TTC549 (cell line): ENCODE data around the gene CTNNBIP1.

ENCODE experiments used
- FAIRE-seq: peaks from 2 replicates; lab custom pipeline; 2012; peaks lifted over from hg19 to GRCh38; lab: Jason Lieb, UNC

The CTNNBIP1 gene

GRCh38 chr1:9875636-9876000 lies 34.5 kb downstream of the CTNNBIP1 start:
- FAIRE-seq, result no peak

DNA sequence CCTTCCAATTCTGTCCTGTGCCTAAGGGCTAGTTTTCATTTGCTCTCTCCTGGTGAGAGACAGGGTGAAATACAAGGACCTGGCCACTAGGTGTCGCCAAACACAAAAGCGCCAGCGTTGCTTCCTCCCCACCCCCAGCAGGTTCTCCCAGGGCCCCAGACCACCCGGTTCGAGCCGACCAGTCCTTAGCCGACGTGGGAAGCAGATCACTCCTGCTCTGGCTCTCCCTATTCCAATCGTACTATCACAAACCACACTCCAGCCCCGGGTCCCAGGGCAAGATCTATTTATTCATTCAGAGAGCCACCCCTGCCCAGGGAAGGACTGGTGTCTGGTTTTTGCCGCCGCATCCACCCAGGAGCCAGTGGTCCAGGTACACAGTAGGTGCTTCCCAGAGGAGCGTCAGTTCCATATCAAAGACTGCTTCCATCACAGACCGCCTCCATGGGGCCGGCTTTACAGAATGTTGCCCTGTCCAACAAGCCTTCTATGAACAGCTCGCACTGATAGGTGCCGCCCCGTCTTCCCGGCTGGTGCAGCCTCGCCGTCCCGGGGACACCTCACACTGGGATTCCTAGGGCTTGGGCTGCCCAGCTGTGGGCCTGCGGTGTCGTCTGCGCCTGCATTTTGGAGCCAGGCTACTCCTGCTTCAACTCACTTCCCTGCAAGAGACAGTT lies 35.0 kb downstream of the CTNNBIP1 start:
- FAIRE-seq, result no peak

- FAIRE-seq, result no peak
These were observed 35.7 kb downstream of the CTNNBIP1 start for GRCh38 chr1:9874412-9874811.

GRCh38 chr1:9873992-9874391 lies 36.1 kb downstream of the CTNNBIP1 start:
- FAIRE-seq, result no peak

- FAIRE-seq, result no peak
These were observed 36.7 kb downstream of the CTNNBIP1 start for GRCh38 chr1:9873385-9873784.

GRCh38 chr1:9872430-9873165 lies 37.5 kb downstream of the CTNNBIP1 start:
- FAIRE-seq, result no peak

DNA sequence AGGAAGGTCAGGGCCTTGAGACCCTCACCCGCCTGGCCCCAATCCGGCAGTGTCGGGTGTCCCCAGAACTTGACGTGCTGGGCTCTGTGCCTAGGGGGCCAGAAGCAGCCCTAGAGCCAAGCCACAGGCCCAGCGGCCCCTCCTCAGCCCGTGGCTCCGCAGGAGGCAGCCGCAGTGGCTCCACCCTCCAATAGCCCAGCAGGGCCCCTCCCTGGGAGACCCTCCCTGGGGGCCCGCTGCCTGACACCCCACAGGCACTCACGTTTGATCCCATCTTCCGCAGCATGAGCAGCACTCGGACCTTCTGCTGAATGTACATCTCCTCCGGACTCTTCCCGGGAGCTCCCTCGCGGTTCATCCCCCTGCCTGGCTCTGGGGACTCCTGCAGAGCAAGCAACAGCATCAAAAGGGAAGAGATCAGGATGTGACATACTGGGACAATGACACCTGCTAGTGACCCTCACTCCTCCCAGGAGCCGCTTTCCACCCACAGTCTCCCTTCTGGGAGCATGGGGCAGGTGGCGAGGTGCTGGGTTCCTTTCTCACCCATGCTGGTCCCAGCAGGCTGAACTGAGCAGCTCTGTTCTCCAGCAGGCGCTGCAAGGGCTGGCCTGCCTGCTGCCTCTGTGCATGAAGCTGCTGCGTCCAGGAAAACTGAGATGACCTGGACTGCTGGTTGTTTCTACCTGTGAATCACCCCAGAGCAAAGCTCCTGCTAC lies 38.2 kb downstream of the CTNNBIP1 start:
- no peak for FAIRE-seq

DNA sequence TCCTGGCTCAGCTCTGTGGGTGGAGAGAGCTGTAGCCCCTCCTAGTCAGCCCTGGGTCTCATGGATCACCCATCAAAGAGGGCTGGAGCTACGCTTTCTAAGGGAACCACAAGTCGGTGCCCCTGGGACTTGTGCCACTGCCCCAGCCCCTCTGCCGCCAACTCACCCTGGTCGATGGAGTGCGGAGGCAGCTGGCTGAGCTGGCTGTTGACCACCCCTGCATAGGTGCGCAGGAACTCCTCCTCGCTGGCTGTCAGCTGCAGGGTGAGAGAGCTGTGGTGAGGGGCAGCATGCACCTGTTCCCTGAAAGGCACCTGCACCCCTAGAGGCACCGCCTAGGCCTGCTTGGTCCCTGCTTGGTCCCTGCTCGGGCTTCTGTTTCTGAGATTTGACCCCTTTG lies 39.0 kb downstream of the CTNNBIP1 start:
- FAIRE-seq, result no peak

GRCh38 chr1:9870572-9870971 lies 39.5 kb downstream of the CTNNBIP1 start:
- FAIRE-seq, result no peak

- FAIRE-seq, result no peak
These were observed 40.2 kb downstream of the CTNNBIP1 start for GRCh38 chr1:9869831-9870251.

- FAIRE-seq, result no peak
These were observed 41.9 kb downstream of the CTNNBIP1 start for GRCh38 chr1:9868244-9868590.

- FAIRE-seq, result no peak
These were observed 42.4 kb downstream of the CTNNBIP1 start for GRCh38 chr1:9867408-9868243.

- FAIRE-seq, result no peak
These were observed 43.2 kb downstream of the CTNNBIP1 start for GRCh38 chr1:9866836-9867235.

GRCh38 chr1:9865724-9866123 lies 44.3 kb downstream of the CTNNBIP1 start:
- FAIRE-seq, result no peak

DNA sequence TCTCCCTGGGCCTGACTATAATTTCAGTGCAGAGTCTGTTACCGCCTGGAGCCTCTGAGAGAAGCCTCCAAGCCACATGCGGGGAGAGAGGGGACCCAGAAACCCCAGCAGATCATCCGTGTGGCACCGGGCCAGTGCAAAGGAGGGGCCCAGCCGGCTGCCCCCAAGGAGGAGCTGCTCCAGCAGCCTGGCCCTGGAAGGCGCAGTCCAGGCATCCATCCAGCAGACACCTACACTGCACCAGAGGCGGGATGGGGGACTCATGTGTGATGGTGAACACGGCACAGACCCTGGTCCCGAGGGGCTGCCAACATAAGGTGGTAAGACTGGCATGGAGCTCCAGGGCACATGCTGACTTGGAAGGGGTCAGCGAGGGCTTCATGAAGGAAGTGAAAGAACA lies 46.7 kb downstream of the CTNNBIP1 start:
- no peak for FAIRE-seq

- FAIRE-seq, result no peak
These were observed 48.7 kb downstream of the CTNNBIP1 start for GRCh38 chr1:9861360-9861759.

GRCh38 chr1:9860887-9861286 lies 49.2 kb downstream of the CTNNBIP1 start:
- FAIRE-seq, result no peak

GRCh38 chr1:9859281-9860014 lies 50.6 kb downstream of the CTNNBIP1 start:
- FAIRE-seq, result no peak

- FAIRE-seq, result no peak
These were observed 51.6 kb downstream of the CTNNBIP1 start for GRCh38 chr1:9858293-9859035.

DNA sequence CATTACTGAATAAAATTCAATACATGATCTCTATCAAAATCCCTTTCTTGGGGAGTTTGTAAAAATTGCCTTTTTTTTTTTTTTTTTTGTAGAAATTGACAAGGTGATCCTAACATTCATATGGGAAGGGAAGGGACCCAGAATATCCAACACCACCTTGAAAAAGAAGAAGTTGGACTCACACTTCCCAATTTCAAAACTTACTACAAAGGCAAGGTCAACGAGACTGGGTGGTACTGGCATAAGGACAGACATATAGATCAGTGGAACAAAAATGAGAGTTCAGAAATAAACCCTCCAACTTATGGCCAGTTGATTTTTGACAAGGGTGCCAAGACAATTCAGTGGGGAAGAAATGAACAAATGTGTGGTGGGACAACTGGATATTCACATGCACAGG lies 54.9 kb downstream of the CTNNBIP1 start:
- FAIRE-seq, result no peak

GRCh38 chr1:9853249-9853595 lies 56.8 kb downstream of the CTNNBIP1 start:
- FAIRE-seq, result no peak
